Liver (tissue), 3 donors: ENCODE measurements around the gene KCNA2.
A peak's percentile ranks its signal among the peaks of the same experiment; 100 is the strongest.

Experiments
- CTCF ChIP-seq: fragments of 150-350 bp; IDR thresholded peaks from 2 replicates; pipeline ENCODE4 v1.5.1; 2017; ENCODE audit warnings: improper control_type of control experiment, low read depth, low read length; ENCODE audit not compliant: missing input control
- EGR1 ChIP-seq, 2 donors: IDR thresholded peaks; 2 replicates each; pipeline ENCODE4 v1.6.1; 2016 to 2018; ENCODE audit warnings: antibody characterized with exemption in 2 of 2, low read depth in 2 of 2
- GABPA ChIP-seq, 2 donors: IDR thresholded peaks in 1 of 2; conservative IDR thresholded peaks in 1 of 2; 2 replicates each; pipeline ENCODE4 v1.6.1; 2016; ENCODE audit warnings: antibody characterized with exemption in 2 of 2, mild to moderate bottlenecking in 1 of 2, moderate library complexity in 1 of 2
- RXRA ChIP-seq, 2 donors: IDR thresholded peaks; 2 replicates each; pipeline ENCODE4 v1.6.1; 2017 to 2018; ENCODE audit warnings: antibody characterized with exemption in 2 of 2, mild to moderate bottlenecking in 1 of 2
- SP1 ChIP-seq: IDR thresholded peaks from 2 replicates; pipeline ENCODE4 v1.6.1; 2018; ENCODE audit warnings: antibody characterized with exemption, mild to moderate bottlenecking
- TAF1 ChIP-seq: conservative IDR thresholded peaks from 2 replicates; pipeline ENCODE4 v1.6.1; 2016; ENCODE audit warnings: antibody characterized with exemption, mild to moderate bottlenecking
- TF ChIP-seq, protein P1 (sequence below): IDR thresholded peaks from 2 replicates; pipeline ENCODE4 v1.6.1; 2016; ENCODE audit warnings: antibody characterized with exemption, mild to moderate bottlenecking
- TF ChIP-seq, protein P2 (sequence below): IDR thresholded peaks from 2 replicates; pipeline ENCODE4 v1.6.1; 2016; ENCODE audit warnings: antibody characterized with exemption
- TF ChIP-seq, protein P3 (sequence below): IDR thresholded peaks from 2 replicates; pipeline ENCODE4 v1.6.1; 2016; ENCODE audit warnings: antibody characterized with exemption
- donor health status: healthy.
- donor health status: healthy.

- peak; percentile 40 for TF ChIP-seq CTCF
- TF ChIP-seq EGR1 (IDR thresholded peaks at IDR 0.05; ENCODE audit: low read depth in 2 of 2), result no peak
- no peak for TF ChIP-seq SP1
- TF ChIP-seq RXRA (IDR thresholded peaks at IDR 0.05), result no peak
- TF ChIP-seq, protein P1, sequence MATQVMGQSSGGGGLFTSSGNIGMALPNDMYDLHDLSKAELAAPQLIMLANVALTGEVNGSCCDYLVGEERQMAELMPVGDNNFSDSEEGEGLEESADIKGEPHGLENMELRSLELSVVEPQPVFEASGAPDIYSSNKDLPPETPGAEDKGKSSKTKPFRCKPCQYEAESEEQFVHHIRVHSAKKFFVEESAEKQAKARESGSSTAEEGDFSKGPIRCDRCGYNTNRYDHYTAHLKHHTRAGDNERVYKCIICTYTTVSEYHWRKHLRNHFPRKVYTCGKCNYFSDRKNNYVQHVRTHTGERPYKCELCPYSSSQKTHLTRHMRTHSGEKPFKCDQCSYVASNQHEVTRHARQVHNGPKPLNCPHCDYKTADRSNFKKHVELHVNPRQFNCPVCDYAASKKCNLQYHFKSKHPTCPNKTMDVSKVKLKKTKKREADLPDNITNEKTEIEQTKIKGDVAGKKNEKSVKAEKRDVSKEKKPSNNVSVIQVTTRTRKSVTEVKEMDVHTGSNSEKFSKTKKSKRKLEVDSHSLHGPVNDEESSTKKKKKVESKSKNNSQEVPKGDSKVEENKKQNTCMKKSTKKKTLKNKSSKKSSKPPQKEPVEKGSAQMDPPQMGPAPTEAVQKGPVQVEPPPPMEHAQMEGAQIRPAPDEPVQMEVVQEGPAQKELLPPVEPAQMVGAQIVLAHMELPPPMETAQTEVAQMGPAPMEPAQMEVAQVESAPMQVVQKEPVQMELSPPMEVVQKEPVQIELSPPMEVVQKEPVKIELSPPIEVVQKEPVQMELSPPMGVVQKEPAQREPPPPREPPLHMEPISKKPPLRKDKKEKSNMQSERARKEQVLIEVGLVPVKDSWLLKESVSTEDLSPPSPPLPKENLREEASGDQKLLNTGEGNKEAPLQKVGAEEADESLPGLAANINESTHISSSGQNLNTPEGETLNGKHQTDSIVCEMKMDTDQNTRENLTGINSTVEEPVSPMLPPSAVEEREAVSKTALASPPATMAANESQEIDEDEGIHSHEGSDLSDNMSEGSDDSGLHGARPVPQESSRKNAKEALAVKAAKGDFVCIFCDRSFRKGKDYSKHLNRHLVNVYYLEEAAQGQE, result no peak
- TF ChIP-seq, protein P2, sequence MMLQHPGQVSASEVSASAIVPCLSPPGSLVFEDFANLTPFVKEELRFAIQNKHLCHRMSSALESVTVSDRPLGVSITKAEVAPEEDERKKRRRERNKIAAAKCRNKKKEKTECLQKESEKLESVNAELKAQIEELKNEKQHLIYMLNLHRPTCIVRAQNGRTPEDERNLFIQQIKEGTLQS, result no peak
- TF ChIP-seq TAF1, result no peak
- TF ChIP-seq, protein P3, sequence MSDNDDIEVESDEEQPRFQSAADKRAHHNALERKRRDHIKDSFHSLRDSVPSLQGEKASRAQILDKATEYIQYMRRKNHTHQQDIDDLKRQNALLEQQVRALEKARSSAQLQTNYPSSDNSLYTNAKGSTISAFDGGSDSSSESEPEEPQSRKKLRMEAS, result no peak
- TF ChIP-seq GABPA (IDR thresholded peaks at IDR 0.05 in 1 of 2, conservative IDR thresholded peaks at IDR 0.05 in 1 of 2), result no peak
Observed at GRCh38 chr1:110548381-110548780, 57.8 kb downstream of the KCNA2 start.
